ENCODE measurements around the gene NEUROD6.

DNA sequence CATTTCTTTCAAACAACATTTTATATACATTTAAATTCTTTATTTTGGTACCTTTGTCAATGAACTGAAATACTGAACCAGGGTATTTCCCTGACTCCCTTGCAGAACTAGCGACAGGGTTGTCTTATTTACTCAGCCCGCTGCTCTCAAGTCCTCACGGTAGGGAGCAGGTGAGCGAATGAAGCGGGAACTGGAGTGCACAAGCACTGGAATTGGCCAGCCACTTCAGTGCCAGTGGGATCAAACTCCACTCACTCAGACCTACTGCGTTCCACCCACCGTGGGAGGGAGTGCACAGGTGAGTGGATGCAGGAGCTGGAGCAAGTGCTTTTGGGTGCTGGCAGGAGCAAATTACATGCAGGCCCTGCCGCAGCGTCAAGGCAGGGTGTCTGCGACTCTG is 28.1 kb upstream of the NEUROD6 start:
- TF ChIP-seq CTCF (IDR thresholded peaks at IDR 0.05) = no peak
- TF ChIP-seq, protein P1, sequence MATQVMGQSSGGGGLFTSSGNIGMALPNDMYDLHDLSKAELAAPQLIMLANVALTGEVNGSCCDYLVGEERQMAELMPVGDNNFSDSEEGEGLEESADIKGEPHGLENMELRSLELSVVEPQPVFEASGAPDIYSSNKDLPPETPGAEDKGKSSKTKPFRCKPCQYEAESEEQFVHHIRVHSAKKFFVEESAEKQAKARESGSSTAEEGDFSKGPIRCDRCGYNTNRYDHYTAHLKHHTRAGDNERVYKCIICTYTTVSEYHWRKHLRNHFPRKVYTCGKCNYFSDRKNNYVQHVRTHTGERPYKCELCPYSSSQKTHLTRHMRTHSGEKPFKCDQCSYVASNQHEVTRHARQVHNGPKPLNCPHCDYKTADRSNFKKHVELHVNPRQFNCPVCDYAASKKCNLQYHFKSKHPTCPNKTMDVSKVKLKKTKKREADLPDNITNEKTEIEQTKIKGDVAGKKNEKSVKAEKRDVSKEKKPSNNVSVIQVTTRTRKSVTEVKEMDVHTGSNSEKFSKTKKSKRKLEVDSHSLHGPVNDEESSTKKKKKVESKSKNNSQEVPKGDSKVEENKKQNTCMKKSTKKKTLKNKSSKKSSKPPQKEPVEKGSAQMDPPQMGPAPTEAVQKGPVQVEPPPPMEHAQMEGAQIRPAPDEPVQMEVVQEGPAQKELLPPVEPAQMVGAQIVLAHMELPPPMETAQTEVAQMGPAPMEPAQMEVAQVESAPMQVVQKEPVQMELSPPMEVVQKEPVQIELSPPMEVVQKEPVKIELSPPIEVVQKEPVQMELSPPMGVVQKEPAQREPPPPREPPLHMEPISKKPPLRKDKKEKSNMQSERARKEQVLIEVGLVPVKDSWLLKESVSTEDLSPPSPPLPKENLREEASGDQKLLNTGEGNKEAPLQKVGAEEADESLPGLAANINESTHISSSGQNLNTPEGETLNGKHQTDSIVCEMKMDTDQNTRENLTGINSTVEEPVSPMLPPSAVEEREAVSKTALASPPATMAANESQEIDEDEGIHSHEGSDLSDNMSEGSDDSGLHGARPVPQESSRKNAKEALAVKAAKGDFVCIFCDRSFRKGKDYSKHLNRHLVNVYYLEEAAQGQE (IDR thresholded peaks at IDR 0.05; ENCODE audit: insufficient read depth in 1 of 2, low read depth in 2 of 2, low read length in 1 of 2) = no peak
- TF ChIP-seq POLR2AphosphoS5 (IDR thresholded peaks at IDR 0.05; ENCODE audit: low read depth, low read length) = no peak
- TF ChIP-seq SIN3A (IDR thresholded peaks at IDR 0.05; ENCODE audit: borderline replicate concordance, insufficient read depth, low read depth, low read length) = no peak

Measured in Panc1 (cell line).